ENCODE measurements around the gene CCT8L2.
"Not testable (repeated sequence)": the region's sequence is repeated elsewhere in the genome, so short reads cannot be mapped to it uniquely, and the experiment has no call there.

Gene CCT8L2

GRCh38 chr22:16603448-16603768, 10.8 kb upstream of the CCT8L2 start:
- Histone ChIP-seq H3K36me3 (ENCODE audit: low read length) (no peaks in the 10 kb centered on the region), H3K27ac (ENCODE audit: low read depth, low read length) (no peak overlapping the region), H4K20me1 (ENCODE audit: low read depth, low read length) (no peaks in the 10 kb centered on the region), H3K4me2 (ENCODE audit: low read depth, low read length, poor library complexity, severe bottlenecking) (no peak overlapping the region), H3K9me2 (replicated peaks; ENCODE audit: insufficient read depth, low read length) (no peaks in the 10 kb centered on the region), H3K27me3 (ENCODE audit: low read length) (no peaks in the 10 kb centered on the region), H3K9ac (ENCODE audit: low read length) (no peak overlapping the region), H3K4me3 (ENCODE audit: insufficient read depth, low read length, poor library complexity, severe bottlenecking) (no peak overlapping the region), H3F3A (ENCODE audit: insufficient read depth) (no peaks in the 10 kb centered on the region), H2AFZ (ENCODE audit: low read depth, low read length, severe bottlenecking) (no peak overlapping the region), H3K9me3 (ENCODE audit: insufficient read depth, low read length) (no peaks in the 10 kb centered on the region), H3K79me2 (ENCODE audit: insufficient read depth, low read length) (no peaks in the 10 kb centered on the region)
- TF ChIP-seq EZH2phosphoT487 (conservative IDR thresholded peaks at IDR 0.05; ENCODE audit: low read length), result no peak
- TF ChIP-seq CTCF (IDR thresholded peaks at IDR 0.05; ENCODE audit: insufficient read depth, low read length, poor library complexity, severe bottlenecking), result no peak

- not testable (repeated sequence) for H3K9ac ChIP-seq (ENCODE audit: low read length); H2AFZ ChIP-seq (ENCODE audit: low read depth, low read length, severe bottlenecking)
Observed at GRCh38 chr22:16602728-16603447, 10.3 kb upstream of the CCT8L2 start.

DNA sequence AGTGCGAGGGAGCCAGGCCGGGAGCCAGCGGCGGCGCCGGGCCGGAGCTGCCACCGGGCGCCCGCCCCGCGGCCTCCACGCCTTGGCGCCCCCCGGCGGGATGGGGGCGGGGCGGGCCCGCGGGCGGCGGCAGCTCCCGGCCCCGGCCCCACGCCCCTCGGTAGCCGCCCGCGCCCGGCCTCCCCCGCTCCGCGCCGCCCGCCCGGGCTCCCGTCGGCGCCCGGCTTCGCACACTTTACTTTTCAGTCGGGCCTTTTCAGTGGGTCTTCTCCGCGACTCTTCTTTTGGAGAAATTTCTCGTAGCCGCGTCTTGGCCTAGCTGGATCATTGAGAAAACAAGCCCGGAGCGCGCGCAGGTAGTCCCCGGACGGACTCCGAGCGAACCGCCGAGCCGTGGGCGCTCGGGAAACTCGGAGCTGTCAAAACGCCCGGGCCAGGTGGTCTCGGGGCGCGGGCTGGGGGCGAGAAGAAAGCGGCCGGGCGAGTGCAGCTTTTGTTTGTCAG, 9.7 kb upstream of the CCT8L2 start:
- not testable (repeated sequence) for H3K27ac ChIP-seq (ENCODE audit: low read depth, low read length); H3K9me2 ChIP-seq (replicated peaks; ENCODE audit: insufficient read depth, low read length); H3F3A ChIP-seq (ENCODE audit: insufficient read depth); H3K27me3 ChIP-seq (ENCODE audit: low read length); H3K36me3 ChIP-seq (ENCODE audit: low read length); H3K9ac ChIP-seq (ENCODE audit: low read length); H4K20me1 ChIP-seq (ENCODE audit: low read depth, low read length); H3K4me2 ChIP-seq (ENCODE audit: low read depth, low read length, poor library complexity, severe bottlenecking); H3K4me3 ChIP-seq (ENCODE audit: insufficient read depth, low read length, poor library complexity, severe bottlenecking); H2AFZ ChIP-seq (ENCODE audit: low read depth, low read length, severe bottlenecking); H3K79me2 ChIP-seq (ENCODE audit: insufficient read depth, low read length); H3K9me3 ChIP-seq (ENCODE audit: insufficient read depth, low read length)

More at GRCh38 chr22:16602728-16603447, 10.3 kb upstream of the CCT8L2 start:
- not testable (repeated sequence) for H3K27ac ChIP-seq (ENCODE audit: low read depth, low read length); H4K20me1 ChIP-seq (ENCODE audit: low read depth, low read length); H3K4me2 ChIP-seq (ENCODE audit: low read depth, low read length, poor library complexity, severe bottlenecking); H3K9me2 ChIP-seq (replicated peaks; ENCODE audit: insufficient read depth, low read length); H3K9me3 ChIP-seq (ENCODE audit: insufficient read depth, low read length); H3K27me3 ChIP-seq (ENCODE audit: low read length); H3K4me3 ChIP-seq (ENCODE audit: insufficient read depth, low read length, poor library complexity, severe bottlenecking); H3K79me2 ChIP-seq (ENCODE audit: insufficient read depth, low read length); H3F3A ChIP-seq (ENCODE audit: insufficient read depth); H3K36me3 ChIP-seq (ENCODE audit: low read length)

DNA sequence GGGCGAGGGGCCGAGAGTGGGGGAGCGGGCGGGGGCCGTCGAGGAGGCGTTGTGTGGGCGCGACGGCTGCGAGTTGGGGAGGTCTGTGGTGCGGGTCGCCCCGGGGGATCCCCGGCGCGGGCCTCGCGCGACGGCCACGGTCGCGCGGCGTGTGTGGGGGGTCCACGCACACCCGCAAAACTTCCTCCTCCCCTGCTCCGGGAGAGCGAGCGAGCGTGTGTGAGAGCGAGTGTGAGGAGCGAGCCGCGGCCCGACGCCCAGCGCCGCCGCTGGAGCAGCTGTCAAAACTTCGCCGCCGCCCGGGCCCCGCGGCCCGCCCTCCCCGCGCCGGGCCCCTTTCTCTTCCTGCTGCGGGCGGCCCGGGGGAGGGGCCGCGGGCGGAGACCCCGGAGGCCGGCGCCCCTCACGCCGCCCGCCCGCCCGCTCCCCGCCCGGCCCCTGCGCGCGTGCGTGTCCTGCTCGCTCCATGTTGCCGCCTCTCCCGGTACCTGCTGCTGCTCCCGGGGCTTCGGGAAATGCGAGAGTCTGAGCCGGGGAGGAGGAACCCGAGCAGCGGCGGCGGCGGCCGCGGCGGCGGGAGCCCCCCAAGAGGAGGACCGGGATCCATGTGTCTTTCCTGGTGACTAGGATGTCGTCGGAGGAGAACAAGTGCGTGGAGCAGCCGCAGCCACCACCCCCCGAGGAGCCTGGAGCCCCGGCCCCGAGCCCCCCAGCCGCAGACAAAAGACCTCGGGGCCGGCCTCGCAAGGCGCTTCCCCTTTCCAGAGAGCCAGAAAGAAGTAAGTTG, 9.0 kb upstream of the CCT8L2 start:
- Histone ChIP-seq H3F3A (ENCODE audit: insufficient read depth) (no peaks in the 10 kb centered on the region), H2AFZ (ENCODE audit: low read depth, low read length, severe bottlenecking) (no peak overlapping the region), H3K9me2 (replicated peaks; ENCODE audit: insufficient read depth, low read length) (no peaks in the 10 kb centered on the region), H3K27ac (ENCODE audit: low read depth, low read length) (no peak overlapping the region), H3K36me3 (ENCODE audit: low read length) (no peaks in the 10 kb centered on the region), H3K9ac (ENCODE audit: low read length) (no peak overlapping the region), H3K4me3 (ENCODE audit: insufficient read depth, low read length, poor library complexity, severe bottlenecking) (no peak overlapping the region), H3K79me2 (ENCODE audit: insufficient read depth, low read length) (no peaks in the 10 kb centered on the region), H3K27me3 (ENCODE audit: low read length) (no peaks in the 10 kb centered on the region), H3K9me3 (ENCODE audit: insufficient read depth, low read length) (no peaks in the 10 kb centered on the region), H3K4me2 (ENCODE audit: low read depth, low read length, poor library complexity, severe bottlenecking) (no peak overlapping the region), H4K20me1 (ENCODE audit: low read depth, low read length) (no peaks in the 10 kb centered on the region)
- no peak for TF ChIP-seq CTCF (IDR thresholded peaks at IDR 0.05; ENCODE audit: insufficient read depth, low read length, poor library complexity, severe bottlenecking)
- no peak for TF ChIP-seq EZH2phosphoT487 (conservative IDR thresholded peaks at IDR 0.05; ENCODE audit: low read length)

GRCh38 chr22:16600644-16601436, 8.2 kb upstream of the CCT8L2 start:
- not testable (repeated sequence) for H3K27me3 ChIP-seq (ENCODE audit: low read length); H3K27ac ChIP-seq (ENCODE audit: low read depth, low read length)

GRCh38 chr22:16599648-16600047, 7.0 kb upstream of the CCT8L2 start:
- not testable (repeated sequence) for H2AFZ ChIP-seq (ENCODE audit: low read depth, low read length, severe bottlenecking); H3F3A ChIP-seq (ENCODE audit: insufficient read depth); H3K27me3 ChIP-seq (ENCODE audit: low read length); H3K9me3 ChIP-seq (ENCODE audit: insufficient read depth, low read length); H3K4me3 ChIP-seq (ENCODE audit: insufficient read depth, low read length, poor library complexity, severe bottlenecking); H3K9me2 ChIP-seq (replicated peaks; ENCODE audit: insufficient read depth, low read length); H3K4me2 ChIP-seq (ENCODE audit: low read depth, low read length, poor library complexity, severe bottlenecking); H3K36me3 ChIP-seq (ENCODE audit: low read length); H3K9ac ChIP-seq (ENCODE audit: low read length); H3K27ac ChIP-seq (ENCODE audit: low read depth, low read length); H3K79me2 ChIP-seq (ENCODE audit: insufficient read depth, low read length); H4K20me1 ChIP-seq (ENCODE audit: low read depth, low read length)

More at GRCh38 chr22:16600644-16601436, 8.2 kb upstream of the CCT8L2 start:
- not testable (repeated sequence) for H3K4me3 ChIP-seq (ENCODE audit: insufficient read depth, low read length, poor library complexity, severe bottlenecking); H3F3A ChIP-seq (ENCODE audit: insufficient read depth); H3K4me2 ChIP-seq (ENCODE audit: low read depth, low read length, poor library complexity, severe bottlenecking); H4K20me1 ChIP-seq (ENCODE audit: low read depth, low read length); H3K79me2 ChIP-seq (ENCODE audit: insufficient read depth, low read length); H3K36me3 ChIP-seq (ENCODE audit: low read length); H3K9me2 ChIP-seq (replicated peaks; ENCODE audit: insufficient read depth, low read length); H3K9me3 ChIP-seq (ENCODE audit: insufficient read depth, low read length); H2AFZ ChIP-seq (ENCODE audit: low read depth, low read length, severe bottlenecking); H3K9ac ChIP-seq (ENCODE audit: low read length)
